ENCODE data around the gene PTPRU. TPM values are rescaled to one million over a fixed set of nuclear protein-coding genes. Genes with fewer than 3 reads are reported as not detected.

The PTPRU gene
- total and polyA plus RNA-seq, 2 of the 8 experiments (the other 6 are each of a cell fraction or from before 2014, with no cell fraction given), result 33.8 to 41.8 TPM

DNA sequence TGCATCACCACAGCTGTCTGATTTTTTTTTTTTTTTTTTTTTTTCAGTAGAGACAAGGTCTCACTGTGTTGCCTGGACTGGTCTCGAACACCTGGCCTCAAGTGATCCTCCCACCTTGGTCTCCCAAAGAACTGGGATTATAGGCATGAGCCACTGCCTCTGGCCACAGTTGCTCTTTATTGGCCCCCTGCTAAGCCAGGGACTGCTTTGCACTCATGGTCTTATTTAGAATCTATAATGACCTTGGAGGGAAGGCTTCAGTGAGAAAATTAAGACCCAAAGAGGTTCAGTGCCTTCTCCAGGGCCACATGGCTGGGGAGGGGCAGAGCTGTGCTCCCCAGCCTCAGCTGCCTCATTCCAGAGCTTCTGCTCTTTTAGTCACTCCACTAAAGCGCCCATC, 84.9 kb downstream of the PTPRU start (continued):
- no peak for TF ChIP-seq CHD7 (IDR thresholded peaks at IDR 0.05; ENCODE audit: insufficient replicate concordance, low read length)
- no peak for TF ChIP-seq TEAD4 (IDR thresholded peaks at IDR 0.05; ENCODE audit: low read depth, low read length)
- no peak for TF ChIP-seq HDAC2 (IDR thresholded peaks at IDR 0.05; ENCODE audit: borderline replicate concordance in 1 of 2, low read depth in 2 of 2, low read length in 2 of 2)
- TF ChIP-seq KDM5A (IDR thresholded peaks at IDR 0.05; ENCODE audit: low read length), result no peak
- TF ChIP-seq RXRA (IDR thresholded peaks at IDR 0.05; ENCODE audit: insufficient read depth, low read depth, low read length), result no peak
- no peak for TF ChIP-seq EP300 (IDR thresholded peaks at IDR 0.05; ENCODE audit: borderline replicate concordance in 1 of 2, low read depth in 2 of 2, low read length in 2 of 2)
- TF ChIP-seq CHD1 (IDR thresholded peaks at IDR 0.05; ENCODE audit: low read depth, low read length), result no peak
- no peak for TF ChIP-seq POLR2A (IDR thresholded peaks at IDR 0.05; ENCODE audit: control extremely low read depth in 1 of 2, low read depth in 2 of 2, low read length in 2 of 2)

Measured in H1 (cell line).